Neural crest cell (in vitro differentiated cells): ENCODE results near the gene B4GALT3. TPM values are rescaled to one million over a fixed set of nuclear protein-coding genes. Genes with fewer than 3 reads are reported as not detected.

Source experiments
- DNase-seq: peaks from one replicate; pipeline ENCODE4 v3.0.0; 2021; ENCODE audit warnings: low read depth, mixed read lengths, low spot score
- H3K27ac Mint-ChIP-seq: one replicate; pipeline ENCODE4 v1.8.0; 2021; ENCODE audit warnings: mild to moderate bottlenecking, mixed read lengths; ENCODE audit not compliant: unreplicated experiment
- H3K27me3 Mint-ChIP-seq: 2 replicates; pipeline ENCODE4 v1.8.0; 2021; ENCODE audit warnings: low read depth, mild to moderate bottlenecking, mixed read lengths
- H3K36me3 Mint-ChIP-seq: 2 replicates; pipeline ENCODE4 v1.8.0; 2021; ENCODE audit warnings: low read depth, mild to moderate bottlenecking, mixed read lengths
- H3K4me1 Mint-ChIP-seq: 2 replicates; pipeline ENCODE4 v1.8.0; 2021; ENCODE audit warnings: mixed read lengths
- H3K4me3 Mint-ChIP-seq: one replicate; pipeline ENCODE4 v1.8.0; 2021; ENCODE audit warnings: mild to moderate bottlenecking, mixed read lengths
- H3K9me3 Mint-ChIP-seq: 2 replicates; pipeline ENCODE4 v1.8.0; 2021; ENCODE audit warnings: mixed read lengths
- total RNA-seq: library from RNA; stranded (reverse); gene quantifications from 2 replicates; pipeline ENCODE4 v1.2.1, GENCODE V29; 2021
- TF ChIP-seq, protein P1 (sequence below): fragments of 200-600 bp; sonication (generic); conservative IDR thresholded peaks from 2 replicates; pipeline ENCODE4 v1.5.0; 2021; ENCODE audit warnings: antibody characterized with exemption, mild to moderate bottlenecking

Gene B4GALT3
- total RNA-seq, 1 donor from 2014 or later, result 50.6 TPM

- Mint-ChIP-seq H3K36me3 (no peaks in the 10 kb centered on the region), H3K27me3 (no peaks in the 10 kb centered on the region)
These were observed 46.7 kb upstream of the B4GALT3 start for GRCh38 chr1:161223805-161224694.

DNA sequence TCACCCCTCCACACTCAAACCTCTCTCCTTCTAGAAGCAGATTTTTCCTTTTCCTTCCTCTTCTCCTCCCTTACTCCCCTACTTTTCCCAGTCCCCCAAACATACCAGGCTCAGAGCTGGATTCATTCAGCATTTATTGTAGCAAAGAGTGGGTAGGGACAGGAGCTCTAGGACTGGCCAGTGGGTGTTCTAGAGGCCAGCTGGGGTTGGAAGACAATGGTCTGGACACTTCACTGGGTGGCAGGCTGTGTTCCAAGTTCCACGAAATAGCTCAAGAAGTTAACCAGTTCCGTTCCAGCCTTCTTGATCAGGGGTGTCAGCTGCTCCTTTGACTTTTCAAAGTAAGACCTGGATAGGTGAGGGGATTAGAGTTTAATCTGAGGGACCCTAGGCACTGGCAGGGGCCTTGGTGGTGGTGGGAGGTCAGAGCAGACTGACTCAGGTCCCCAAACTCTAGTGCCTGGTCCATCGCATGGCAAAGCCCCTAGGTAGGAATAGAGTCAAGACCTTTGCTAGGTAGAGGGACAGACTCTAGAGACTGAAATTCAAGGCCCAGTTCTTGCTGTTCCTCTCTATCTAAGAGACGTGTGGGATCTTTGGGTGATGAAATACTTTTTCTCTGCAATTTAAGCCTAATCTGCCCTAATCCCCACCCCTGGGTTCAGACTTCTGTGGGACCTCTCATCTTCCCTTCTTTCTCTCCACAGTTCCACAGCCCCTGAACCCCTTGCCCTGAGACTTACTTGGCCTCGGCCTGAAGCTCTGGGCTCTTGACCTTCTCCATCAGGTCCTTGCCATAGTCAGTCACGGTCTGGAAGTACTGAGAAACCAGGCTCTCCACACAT lies 45.1 kb upstream of the B4GALT3 start:
- no peak for DNase-seq
- H3K4me1 Mint-ChIP-seq, result peaks cover 22% of the 10 kb centered on the region
- H3K36me3 Mint-ChIP-seq, result no peaks in the 10 kb centered on the region
- no peak overlapping the region for H3K27ac Mint-ChIP-seq
- H3K9me3 Mint-ChIP-seq, result peaks cover 6% of the 10 kb centered on the region
- no peak overlapping the region for H3K4me3 Mint-ChIP-seq
- no peaks in the 10 kb centered on the region for H3K27me3 Mint-ChIP-seq
- TF ChIP-seq, protein P1, sequence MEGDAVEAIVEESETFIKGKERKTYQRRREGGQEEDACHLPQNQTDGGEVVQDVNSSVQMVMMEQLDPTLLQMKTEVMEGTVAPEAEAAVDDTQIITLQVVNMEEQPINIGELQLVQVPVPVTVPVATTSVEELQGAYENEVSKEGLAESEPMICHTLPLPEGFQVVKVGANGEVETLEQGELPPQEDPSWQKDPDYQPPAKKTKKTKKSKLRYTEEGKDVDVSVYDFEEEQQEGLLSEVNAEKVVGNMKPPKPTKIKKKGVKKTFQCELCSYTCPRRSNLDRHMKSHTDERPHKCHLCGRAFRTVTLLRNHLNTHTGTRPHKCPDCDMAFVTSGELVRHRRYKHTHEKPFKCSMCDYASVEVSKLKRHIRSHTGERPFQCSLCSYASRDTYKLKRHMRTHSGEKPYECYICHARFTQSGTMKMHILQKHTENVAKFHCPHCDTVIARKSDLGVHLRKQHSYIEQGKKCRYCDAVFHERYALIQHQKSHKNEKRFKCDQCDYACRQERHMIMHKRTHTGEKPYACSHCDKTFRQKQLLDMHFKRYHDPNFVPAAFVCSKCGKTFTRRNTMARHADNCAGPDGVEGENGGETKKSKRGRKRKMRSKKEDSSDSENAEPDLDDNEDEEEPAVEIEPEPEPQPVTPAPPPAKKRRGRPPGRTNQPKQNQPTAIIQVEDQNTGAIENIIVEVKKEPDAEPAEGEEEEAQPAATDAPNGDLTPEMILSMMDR, result no peak

More at GRCh38 chr1:161223805-161224694, 46.7 kb upstream of the B4GALT3 start:
- H3K4me1 Mint-ChIP-seq, result peaks cover 29% of the 10 kb centered on the region
- TF ChIP-seq, protein P1, result no peak
- H3K9me3 Mint-ChIP-seq, result peaks cover 6% of the 10 kb centered on the region
- no peak for DNase-seq
- H3K4me3 Mint-ChIP-seq, result no peak overlapping the region
- no peak overlapping the region for H3K27ac Mint-ChIP-seq

- Mint-ChIP-seq H3K4me1 (peaks cover 9% of the 10 kb centered on the region), H3K4me3 (no peak overlapping the region), H3K36me3 (peaks cover 3% of the 10 kb centered on the region), H3K27me3 (no peaks in the 10 kb centered on the region), H3K9me3 (no peaks in the 10 kb centered on the region), H3K27ac (no peak overlapping the region)
- TF ChIP-seq, protein P1, result no peak
- no peak for DNase-seq
These were observed 42.7 kb upstream of the B4GALT3 start for GRCh38 chr1:161220002-161220401.

DNA sequence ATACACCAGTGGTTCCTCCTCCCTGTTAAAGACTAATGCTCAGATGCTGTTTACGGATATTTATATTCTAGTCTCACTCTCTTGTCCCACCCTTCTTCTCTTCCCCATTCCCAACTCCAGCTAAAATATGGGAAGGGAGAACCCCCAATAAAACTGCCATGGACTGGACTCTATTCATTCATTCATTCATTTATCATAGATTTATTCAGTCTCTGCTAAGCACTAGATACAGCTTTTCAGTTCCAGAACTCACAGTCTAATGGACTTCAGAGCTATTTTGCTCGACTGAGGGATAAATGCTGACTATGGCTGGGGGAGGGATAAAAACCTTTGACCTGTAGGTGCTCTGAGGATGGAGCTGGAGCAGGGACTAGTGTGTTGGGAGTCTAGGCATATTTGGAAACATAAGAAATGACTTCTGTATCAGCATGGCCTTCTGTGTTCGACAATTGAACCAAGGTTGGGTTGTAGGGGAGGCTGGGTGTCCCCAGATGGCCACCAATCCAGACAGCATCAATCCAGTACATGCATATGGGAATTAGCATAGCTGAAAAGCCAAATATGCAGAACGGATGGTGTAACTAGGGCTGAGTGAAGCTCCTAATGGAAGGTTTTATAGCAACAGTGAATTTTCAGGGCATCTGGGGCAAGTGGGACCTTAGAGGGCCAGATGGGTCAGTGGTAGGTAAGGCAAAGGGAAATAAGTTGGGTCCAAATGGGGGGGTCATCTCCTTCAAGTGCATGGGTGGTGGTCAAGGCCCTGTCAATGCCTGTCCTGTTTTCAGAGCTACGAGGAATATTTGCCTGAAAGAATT lies 42.0 kb upstream of the B4GALT3 start:
- Mint-ChIP-seq H3K4me1 (peaks cover 9% of the 10 kb centered on the region), H3K36me3 (peaks cover 7% of the 10 kb centered on the region), H3K27me3 (no peaks in the 10 kb centered on the region), H3K4me3 (no peak overlapping the region), H3K9me3 (no peaks in the 10 kb centered on the region), H3K27ac (no peak overlapping the region)
- no peak for DNase-seq
- TF ChIP-seq, protein P1, result no peak
